Fibroblast of upper back skin (primary cell): ENCODE results near the gene IRF2.

ENCODE experiments used
- DNase-seq: peaks from one replicate; pipeline ENCODE4 v3.0.0-alpha.2; 2013

Gene IRF2

GRCh38 chr4:184474263-184475095 is at the start of gene IRF2:
Gene IRF2, minus strand, starts transcription at chr4:184474550. Its CDS starts 45,486 bp downstream, at chr4:184429064.
- DNase-seq = peak; percentile 98

DNA sequence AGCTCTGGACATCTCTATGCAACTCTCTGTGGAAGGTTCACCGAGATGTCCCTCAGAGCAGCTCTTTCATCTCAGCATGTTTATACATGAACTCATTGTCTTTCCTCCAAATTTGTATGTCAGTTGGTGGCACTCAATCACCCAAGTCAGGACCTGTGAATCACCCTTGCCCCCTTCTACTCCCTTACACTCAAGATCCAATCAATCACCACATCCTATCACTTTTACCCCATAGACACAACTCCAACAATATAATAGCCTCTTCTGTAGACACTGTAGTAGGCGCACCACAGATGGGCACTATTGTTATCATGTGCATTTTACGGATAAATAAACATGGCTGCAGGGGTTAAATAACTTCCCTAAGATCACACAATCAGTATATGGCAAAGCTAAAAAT is 41.3 kb upstream of the IRF2 start:
- no peak for DNase-seq

- peak; percentile 83 for DNase-seq
Measured at GRCh38 chr4:184514121-184514988, 40.0 kb upstream of the IRF2 start.

DNA sequence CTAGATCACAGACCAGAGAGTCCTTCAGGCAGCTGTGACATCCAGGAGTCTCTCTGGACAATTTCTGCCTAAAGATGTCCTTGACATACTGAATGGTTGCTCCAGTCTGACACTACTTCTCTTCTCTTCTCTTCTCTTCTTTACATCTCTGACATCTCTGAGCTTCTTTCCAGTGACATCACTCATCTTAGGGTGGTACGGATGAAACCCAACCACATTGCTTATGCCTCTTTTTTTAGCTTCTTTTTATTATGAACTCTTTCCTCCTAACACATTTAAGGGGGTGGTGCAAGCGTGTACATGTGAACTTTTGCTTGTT is 39.4 kb upstream of the IRF2 start:
- DNase-seq = no peak

DNA sequence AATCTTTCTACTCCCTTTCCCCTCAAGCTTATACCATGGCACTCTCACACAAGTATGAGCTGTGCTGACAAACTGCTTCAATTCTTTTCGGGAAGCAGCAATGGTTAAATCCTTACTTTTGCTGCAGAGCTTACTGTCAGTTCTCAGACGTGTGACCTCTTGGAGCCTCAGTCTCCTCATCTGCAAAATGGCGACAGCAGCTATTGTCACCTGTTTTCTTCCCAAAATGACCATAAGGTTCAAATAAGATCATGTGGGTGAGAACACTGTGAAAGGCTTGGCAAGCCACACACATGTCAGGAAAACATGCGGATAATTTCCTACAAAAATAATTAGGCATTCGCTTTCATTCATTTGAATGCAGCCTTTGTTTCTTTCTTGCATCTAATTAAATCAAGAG is 36.8 kb upstream of the IRF2 start:
- no peak for DNase-seq

DNA sequence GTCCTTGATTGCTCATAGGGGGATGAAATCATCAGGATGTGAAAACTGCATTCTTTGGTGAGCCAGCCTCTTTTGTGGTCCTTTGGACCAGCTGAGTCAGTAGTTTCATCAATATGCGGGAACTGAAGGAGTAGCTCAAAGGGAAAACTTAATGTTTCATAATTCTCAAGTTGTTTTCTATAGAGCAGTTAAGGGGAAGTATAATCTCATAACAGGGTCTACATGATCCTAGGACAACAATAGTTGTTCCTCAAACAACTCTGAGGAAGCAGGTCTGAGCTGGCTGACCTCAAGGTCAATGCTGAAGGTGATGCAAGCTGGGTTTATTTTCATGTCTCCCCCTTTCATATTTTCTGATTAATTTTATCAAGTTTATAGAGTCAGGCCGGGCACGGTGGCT is 36.1 kb upstream of the IRF2 start:
- DNase-seq = no peak

- no peak for DNase-seq
Measured at GRCh38 chr4:184506527-184507121, 32.3 kb upstream of the IRF2 start.

- DNase-seq = no peak
Measured at GRCh38 chr4:184504385-184504784, 30.0 kb upstream of the IRF2 start.

- peak; percentile 47 for DNase-seq
Measured at GRCh38 chr4:184503869-184504300, 29.5 kb upstream of the IRF2 start.

GRCh38 chr4:184500748-184501589 is 26.6 kb upstream of the IRF2 start:
- DNase-seq = no peak

GRCh38 chr4:184499996-184500395 is 25.6 kb upstream of the IRF2 start:
- no peak for DNase-seq

GRCh38 chr4:184498598-184498997 is 24.2 kb upstream of the IRF2 start:
- DNase-seq = no peak

- DNase-seq = no peak
Measured at GRCh38 chr4:184489771-184490170, 15.4 kb upstream of the IRF2 start.

- no peak for DNase-seq
Measured at GRCh38 chr4:184487503-184487902, 13.2 kb upstream of the IRF2 start.

GRCh38 chr4:184485279-184485678 is 10.9 kb upstream of the IRF2 start:
- no peak for DNase-seq

DNA sequence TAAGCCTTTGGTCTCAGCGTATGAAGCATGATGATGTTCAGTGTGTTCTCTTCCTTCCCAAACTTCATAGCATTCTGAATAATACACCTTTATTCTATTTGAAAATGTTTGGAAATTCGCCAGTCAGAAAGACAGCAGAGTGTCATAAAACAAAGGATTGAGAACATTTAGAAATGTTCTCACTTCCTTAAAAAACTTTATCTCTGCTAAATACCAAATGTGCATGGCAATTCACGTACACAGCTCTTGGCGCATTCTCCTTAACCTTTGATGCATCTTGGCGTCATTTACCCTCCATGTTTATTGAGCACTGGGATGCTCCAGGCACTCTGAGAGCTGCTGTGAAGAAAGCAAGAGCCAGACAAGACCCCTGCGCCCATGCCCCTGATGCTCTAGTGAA is 7.2 kb upstream of the IRF2 start:
- DNase-seq = no peak

DNA sequence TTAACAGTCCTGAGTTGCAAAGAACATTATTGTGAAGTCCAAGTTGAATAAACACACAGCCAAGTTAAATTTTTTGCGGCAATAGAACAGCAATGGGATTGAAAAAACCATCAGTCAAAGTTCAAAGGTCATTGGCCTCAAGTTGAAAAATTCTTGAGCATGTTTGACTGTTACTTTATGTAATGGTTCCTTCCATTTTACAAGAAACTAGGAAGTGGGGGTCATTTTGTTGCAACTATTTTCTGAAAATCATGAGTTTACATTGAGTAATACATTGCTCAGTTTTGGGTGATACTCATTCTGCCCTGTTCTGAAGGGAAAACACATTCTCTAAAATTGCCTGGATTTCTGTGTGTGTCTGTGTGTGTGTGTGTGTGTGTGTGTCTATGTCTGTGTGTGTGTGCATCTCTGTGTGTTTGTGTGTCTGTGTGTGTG is 5.2 kb upstream of the IRF2 start:
- DNase-seq = no peak

DNA sequence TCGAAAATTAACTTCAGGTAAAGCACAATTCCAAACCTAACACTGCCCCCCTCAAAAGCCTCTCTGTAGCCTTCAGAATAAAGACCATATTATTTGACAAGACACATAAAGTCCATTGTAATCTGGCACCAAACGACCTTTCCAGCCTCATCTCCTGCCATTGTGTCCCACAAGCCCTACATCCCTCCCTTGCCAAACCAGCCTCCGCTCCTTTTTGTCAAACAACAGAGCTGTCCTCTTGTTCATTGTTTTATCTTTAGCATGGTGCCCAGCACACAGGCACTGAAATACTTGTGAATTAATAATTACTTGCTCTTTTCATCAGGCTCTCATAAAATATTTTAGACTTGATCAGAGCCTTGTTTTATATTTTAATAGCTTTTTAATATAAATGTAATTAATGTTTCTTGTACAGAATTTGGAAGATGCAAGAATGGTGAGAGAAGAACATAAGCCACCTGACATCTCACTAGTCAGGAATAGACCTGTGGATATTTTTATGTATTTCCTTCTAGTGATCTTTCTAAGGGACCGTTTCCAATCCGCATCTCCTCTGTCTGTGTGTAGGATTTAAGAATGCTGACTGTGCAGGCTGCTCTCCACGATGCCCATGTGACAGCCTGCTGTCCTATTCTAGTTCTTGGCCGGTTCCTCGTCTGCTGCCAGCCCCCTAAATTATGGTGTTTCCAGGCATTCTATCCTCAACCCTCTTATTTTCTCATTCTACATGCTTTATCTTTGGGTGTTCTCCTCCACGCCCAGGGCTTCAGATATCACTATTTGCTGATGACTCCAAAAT is 3.0 kb upstream of the IRF2 start:
- DNase-seq = no peak

GRCh38 chr4:184476695-184477094 is 2.3 kb upstream of the IRF2 start:
- DNase-seq = no peak

DNA sequence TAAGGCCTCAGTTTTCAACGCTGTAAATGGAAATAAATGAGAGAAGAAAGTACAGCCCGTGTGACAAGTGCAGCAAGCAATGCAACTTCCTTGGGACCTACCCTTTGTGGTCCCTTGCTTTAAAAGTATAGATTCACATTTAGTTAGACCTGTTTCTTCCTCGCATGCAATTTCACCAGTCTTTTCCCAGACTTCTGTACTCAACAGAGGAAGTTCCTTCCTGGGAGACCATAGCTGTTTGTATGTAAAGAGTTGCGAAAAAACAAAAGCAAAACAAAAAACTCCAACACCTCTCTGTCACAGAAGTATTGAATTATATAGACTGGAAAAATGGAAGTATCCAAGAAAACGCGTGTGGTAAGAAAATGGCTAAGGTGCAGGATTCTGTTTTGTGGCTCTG is 1.1 kb upstream of the IRF2 start:
- DNase-seq = no peak

- DNase-seq = peak; percentile 27
Measured at GRCh38 chr4:184475096-184475461, 729 bp upstream of the IRF2 start.
